GM19035 (cell line): Measurements from ENCODE around the gene FEN1.

Experiments
- ATAC-seq: cut with Tn5 transposase; IDR thresholded peaks from one replicate; pipeline ENCODE4 v1.9.1; 2021; ENCODE audit not compliant: unreplicated experiment

FEN1 gene

GRCh38 chr11:61793829-61794204 is 1.1 kb downstream of the FEN1 start:
- no peak for ATAC-seq

DNA sequence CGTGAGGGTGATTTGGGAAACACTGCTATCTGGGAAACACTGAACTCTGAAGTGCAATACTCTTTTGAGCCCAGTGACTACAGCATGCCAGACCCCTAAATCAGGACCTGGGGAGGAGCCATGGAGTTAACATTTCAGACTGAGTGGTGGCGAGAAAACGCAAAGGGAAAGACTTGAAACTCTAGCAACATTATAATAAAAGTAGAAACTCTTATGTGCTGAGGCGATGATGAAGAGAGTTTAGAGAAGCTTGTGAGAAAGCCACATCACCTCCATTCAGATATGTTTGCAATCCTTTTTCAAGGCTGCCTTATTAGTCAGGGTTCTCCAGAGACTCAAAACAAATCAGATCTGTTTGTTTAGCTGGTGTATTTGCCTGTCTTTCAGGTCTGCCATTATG is 1.9 kb downstream of the FEN1 start:
- ATAC-seq = no peak

DNA sequence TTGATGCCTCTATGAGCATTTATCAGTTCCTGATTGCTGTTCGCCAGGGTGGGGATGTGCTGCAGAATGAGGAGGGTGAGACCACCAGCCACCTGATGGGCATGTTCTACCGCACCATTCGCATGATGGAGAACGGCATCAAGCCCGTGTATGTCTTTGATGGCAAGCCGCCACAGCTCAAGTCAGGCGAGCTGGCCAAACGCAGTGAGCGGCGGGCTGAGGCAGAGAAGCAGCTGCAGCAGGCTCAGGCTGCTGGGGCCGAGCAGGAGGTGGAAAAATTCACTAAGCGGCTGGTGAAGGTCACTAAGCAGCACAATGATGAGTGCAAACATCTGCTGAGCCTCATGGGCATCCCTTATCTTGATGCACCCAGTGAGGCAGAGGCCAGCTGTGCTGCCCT is 2.7 kb downstream of the FEN1 start:
- ATAC-seq = no peak

DNA sequence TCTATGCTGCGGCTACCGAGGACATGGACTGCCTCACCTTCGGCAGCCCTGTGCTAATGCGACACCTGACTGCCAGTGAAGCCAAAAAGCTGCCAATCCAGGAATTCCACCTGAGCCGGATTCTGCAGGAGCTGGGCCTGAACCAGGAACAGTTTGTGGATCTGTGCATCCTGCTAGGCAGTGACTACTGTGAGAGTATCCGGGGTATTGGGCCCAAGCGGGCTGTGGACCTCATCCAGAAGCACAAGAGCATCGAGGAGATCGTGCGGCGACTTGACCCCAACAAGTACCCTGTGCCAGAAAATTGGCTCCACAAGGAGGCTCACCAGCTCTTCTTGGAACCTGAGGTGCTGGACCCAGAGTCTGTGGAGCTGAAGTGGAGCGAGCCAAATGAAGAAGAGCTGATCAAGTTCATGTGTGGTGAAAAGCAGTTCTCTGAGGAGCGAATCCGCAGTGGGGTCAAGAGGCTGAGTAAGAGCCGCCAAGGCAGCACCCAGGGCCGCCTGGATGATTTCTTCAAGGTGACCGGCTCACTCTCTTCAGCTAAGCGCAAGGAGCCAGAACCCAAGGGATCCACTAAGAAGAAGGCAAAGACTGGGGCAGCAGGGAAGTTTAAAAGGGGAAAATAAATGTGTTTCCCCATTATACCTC is 3.3 kb downstream of the FEN1 start:
- no peak for ATAC-seq

DNA sequence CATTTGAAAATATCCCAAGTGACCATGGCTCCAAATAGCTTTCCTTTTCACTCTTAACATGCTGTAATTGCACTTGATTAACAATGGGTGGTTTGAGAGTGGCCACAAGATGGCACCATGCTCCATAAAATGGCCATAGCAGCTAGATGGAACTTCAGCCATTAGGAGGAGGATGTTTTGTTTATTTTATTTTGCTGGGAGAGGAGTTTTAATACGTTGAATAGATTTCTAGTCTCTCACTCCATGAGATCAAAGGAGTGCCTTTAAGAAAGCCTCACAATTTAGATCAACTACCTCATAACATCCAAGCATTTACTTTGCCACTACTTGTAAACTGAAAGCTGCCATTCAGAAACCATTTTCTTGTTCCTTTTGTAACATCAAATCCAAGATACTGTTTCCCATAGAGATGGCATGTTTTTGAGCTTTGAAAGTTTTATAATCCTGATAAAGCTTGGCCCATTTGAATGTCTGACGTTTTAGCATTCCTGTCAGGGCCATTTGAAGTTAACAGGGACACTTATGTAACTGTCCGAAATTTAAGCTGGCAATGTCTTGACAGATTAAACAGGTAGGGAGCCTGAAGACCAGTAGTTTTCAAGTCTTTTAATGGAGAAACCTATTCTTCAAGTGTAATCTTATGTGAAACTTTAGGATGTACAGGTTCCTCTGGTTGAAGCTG is 4.7 kb downstream of the FEN1 start:
- ATAC-seq = no peak

- ATAC-seq = no peak
Measured at GRCh38 chr11:61799665-61800284, 7.1 kb downstream of the FEN1 start.

DNA sequence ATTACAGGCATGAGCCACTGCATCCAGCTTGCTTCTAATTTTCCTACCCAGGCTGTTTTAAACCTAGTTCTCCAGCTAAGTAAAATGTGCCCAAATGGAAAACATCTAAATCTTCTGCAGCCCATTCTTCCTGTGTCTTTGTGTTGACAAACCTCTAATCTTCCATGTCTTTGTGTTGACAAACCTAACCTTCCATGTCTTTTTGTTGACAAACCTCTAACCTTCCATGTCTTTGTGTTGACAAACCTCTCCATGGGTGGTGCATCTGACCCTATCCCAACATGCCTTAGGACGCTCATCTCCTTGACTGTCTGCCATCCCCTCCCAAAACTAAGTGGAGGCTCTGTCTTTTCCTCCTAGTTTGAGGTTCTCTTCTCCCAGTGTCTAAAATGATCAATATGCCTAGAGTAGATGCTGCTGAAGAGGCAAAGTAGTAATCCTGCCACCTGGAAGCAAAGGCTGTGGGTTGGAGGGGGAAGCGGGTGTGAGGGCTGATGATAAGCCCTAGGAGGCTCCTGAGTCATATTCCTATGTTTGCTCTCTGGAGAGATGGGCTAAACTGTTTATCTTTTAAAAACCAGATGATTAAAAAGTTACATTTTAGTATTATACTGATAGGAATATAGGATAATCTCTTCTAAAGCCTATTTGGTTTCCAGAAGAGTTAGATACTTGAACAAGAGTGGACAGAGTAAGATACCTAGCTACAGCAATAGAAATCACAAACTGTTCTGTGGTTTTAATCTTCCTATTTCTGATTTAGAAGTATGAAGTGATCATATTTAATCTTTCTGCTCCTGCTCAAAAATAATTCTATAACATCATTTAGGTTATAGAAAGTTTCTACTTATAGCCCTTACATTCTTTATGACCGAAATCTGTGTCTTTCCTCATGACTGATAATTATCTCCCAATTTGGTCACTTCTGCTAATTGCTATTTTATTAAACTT is 7.9 kb downstream of the FEN1 start:
- no peak for ATAC-seq

DNA sequence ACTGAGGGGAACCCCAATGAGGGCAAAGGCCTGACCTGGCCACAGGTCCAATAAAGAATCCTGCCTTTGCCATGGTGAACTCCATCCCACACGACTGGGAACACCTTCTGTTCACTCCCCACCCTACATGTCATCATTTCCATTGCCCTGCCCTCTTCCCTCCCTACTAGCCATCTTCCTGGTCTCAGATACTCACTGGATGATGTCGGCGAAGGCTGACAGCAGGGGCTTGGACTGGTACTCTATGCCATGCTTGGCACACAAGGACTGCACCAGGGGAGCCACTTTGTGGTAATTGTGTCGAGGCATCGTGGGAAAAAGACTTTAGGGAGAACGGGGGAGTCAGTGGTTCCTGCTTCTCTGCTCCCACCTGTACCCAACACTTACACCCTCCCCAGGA is 9.9 kb downstream of the FEN1 start:
- ATAC-seq = no peak

DNA sequence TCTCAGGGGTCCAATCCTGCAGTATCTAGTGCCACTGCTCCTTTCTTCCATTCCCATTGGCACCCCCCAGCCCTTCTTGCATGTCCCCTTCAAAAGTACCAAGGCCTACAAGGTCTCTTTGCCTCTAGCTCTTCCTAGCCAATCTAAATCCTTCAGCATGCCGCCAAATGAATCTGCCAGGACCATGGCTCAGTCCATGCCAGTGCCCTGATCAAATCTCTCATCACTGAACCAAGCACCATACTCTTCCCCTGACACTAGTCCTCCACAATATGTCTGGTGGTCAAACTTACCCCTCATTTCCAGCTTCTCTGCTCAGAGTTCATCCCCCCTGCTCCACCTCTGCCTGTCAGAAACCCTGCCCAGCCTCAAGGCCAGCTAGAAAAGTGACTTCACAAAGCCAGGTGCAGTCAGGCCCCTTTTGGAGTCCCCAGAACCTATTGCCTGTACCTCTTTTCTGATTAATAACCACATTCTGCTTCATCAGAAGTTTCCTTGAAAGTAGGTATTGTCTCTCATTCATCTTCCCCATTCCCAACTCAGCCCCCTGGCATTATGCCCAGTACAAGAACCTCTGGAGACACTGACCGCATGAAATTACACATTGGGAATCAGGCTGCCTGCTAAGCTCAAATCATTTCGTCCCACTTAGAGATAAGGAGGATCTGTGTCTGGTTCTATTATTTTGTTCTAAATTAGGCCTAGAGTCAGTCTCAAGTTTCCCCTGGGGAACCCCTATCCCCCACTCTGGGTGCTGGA is 11.4 kb downstream of the FEN1 start:
- ATAC-seq = no peak

- no peak for ATAC-seq
Measured at GRCh38 chr11:61805146-61805545, 12.4 kb downstream of the FEN1 start.

DNA sequence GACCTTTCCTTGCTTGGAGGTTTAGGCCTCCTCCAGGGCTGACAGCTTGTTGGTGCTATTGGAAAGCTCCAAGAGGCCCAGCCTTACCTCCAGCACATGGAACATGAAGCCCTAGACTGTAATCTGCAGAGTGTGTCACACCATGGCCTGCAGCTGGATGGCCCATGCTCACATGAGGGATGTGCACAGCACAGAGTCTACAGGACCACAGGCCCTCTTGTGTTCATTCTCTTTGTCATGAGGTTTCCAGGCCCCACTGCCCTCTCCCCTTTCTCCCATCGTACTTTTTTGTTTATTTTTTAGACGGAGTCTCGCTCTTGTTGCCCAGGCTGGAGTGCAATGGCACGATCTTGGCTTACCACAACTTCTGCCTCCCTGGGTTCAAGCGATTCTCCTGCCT is 14.1 kb downstream of the FEN1 start:
- ATAC-seq = no peak

GRCh38 chr11:61810671-61811175 is 18.0 kb downstream of the FEN1 start:
- no peak for ATAC-seq

DNA sequence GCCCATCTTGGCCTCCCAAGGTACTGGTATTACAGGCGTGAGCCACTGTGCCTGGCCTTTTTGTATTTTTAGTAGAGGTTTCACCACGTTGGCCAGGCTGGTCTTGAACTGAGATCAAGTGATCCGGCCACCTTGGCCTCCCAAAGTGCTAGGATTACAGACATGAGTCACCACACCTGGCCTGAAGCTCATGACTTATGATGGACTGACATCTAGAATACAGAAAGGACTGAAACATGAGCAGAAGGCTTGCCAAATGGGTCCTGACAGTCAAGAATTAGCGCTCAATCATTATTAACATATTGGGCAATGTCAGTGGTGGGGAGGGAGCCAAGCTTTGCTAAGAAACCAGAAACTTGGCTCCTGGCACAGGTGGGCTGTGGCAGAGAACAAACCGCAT is 19.1 kb downstream of the FEN1 start:
- no peak for ATAC-seq

DNA sequence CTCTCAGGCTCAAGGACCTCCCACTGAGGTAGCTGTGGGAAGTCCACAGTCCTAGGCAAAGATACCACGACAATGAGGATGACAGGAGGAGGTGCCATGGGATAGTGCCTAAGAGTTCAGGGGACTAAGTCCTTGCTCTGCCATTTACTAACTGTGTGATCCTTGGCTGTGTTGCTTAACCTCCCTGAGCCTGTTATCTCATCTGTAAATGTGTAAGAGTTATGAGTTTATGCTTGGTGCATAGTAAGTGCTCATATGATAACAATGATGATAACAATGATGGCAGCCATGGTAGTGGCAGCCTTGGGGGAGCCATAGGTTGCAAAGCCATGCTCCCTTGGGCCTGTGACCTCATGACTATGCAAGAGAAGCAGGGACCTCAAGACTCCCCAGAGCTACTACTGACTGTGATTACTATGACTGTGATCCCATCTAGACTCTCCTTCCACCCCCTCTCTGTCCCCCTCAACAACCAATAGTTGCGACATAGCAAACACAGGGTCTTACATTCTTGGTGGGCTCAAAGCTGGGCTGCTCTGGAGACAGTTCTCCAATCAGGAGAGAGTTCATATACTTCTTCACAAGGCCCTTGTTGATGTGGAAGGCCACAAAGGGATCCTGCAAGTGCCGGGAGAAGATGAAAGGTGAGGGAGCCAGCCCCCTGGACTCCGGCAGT is 20.2 kb downstream of the FEN1 start:
- no peak for ATAC-seq

GRCh38 chr11:61814247-61814957 is 21.7 kb downstream of the FEN1 start:
- ATAC-seq = no peak

GRCh38 chr11:61814958-61815789 is 22.5 kb downstream of the FEN1 start:
- ATAC-seq = peak; percentile 70

DNA sequence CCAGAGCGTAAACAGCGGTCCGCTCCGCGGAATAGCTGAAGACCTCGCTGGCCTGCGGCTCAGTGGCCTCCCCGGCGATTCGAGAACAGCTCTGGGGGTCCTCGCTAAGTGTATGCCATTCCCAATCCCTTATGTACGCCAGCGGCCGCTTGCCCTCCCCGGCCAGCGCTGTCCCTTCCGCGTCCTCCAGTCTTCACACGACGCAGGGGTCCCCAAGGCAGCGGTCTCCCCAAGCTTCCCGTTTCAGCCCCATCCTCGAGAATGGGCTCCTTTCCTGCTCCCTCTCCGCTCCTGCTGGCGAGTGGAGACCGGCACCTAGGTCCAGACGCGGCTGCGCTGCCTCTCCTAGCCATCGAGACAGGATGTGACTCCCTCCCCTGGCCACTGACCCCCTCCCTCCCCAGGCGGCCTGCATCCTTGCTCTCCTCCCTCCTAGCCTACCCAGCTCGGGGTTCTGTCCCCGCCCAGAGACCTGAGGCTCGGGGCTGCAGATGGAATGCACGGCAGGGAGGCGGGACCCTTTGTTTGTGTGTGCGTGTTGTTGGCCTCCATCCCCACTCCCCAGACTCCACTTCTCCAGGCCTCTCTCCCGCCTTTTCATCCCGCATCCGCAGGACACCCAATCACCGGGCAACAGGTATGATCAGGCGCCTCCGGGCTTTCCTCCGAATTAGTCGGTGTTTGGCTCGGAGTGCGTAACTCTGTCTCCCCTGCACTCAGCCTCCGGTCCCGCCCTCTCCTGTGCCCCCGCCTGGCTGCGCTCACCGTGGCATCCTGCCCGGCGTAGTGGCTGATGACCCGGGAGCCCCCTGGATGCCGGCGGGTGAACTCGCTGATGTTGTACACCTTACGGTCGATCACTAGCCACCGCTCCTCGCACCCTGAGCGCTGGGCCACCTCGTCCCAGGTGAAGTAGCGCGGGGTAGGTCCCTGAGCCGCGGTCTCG is 23.4 kb downstream of the FEN1 start:
- peak; percentile 31 for ATAC-seq
